Bronchial epithelial cell (primary cell): Measurements from ENCODE around the gene FBXL7. TPM values are rescaled to one million over a fixed set of nuclear protein-coding genes. Genes with fewer than 3 reads are reported as not detected.

Experiments
- DNase-seq: peaks from one replicate; pipeline ENCODE4 v3.0.0-alpha.2; 2010; ENCODE audit warnings: low read depth
- FAIRE-seq: peaks from 2 replicates; lab custom pipeline; 2011; peaks lifted over from hg19 to GRCh38; lab: Jason Lieb, UNC
- H3K27me3 ChIP-seq: 2 replicates; pipeline ENCODE4 v1.5.1; 2011; ENCODE audit warnings: low read length; ENCODE audit not compliant: control insufficient read depth, insufficient read depth
- H3K36me3 ChIP-seq: 2 replicates; pipeline ENCODE4 v1.5.1; 2011; ENCODE audit warnings: low read length; ENCODE audit not compliant: control insufficient read depth, insufficient read depth
- H3K4me3 ChIP-seq: 2 replicates; pipeline ENCODE4 v1.5.1; 2011; ENCODE audit warnings: mild to moderate bottlenecking, low read depth, low read length, control low read depth
- total RNA-seq: library from RNA; depleted of rRNA; stranded (reverse); fragments of >200 nt; gene quantifications from 2 replicates; pipeline ENCODE4 v1.2.1, GENCODE V29; 2014
- TF ChIP-seq, protein P1 (sequence below): IDR thresholded peaks from 2 replicates; pipeline ENCODE4 v1.5.1; 2011; ENCODE audit warnings: mild to moderate bottlenecking, moderate library complexity, low read length, control low read depth, inconsistent platforms; ENCODE audit not compliant: insufficient read depth, severe bottlenecking

The FBXL7 gene
- total RNA-seq, 1 donor from 2014 or later = 0.26 TPM

DNA sequence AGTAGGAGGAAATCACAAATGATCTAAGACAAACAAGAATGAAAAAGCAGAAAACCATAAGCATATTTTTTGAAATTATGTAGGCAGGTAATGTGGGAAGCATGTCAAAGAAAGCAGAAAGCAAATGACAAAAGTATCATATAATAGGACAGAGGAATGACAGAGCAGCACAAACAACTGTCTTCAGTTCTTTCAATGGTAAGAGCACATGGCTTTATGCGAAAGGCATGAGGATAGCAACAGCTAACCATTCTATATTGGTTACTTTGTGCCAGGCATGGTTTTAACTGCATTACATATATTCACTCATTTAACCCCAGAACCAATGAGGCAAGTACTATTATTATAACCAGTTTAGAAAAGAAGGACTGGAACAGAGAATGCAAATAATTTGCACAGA is 137.4 kb downstream of the FBXL7 start:
- Histone ChIP-seq H3K4me3 (no peak overlapping the region), H3K27me3 (no peaks in the 10 kb centered on the region), H3K36me3 (no peaks in the 10 kb centered on the region)
- TF ChIP-seq, protein P1, sequence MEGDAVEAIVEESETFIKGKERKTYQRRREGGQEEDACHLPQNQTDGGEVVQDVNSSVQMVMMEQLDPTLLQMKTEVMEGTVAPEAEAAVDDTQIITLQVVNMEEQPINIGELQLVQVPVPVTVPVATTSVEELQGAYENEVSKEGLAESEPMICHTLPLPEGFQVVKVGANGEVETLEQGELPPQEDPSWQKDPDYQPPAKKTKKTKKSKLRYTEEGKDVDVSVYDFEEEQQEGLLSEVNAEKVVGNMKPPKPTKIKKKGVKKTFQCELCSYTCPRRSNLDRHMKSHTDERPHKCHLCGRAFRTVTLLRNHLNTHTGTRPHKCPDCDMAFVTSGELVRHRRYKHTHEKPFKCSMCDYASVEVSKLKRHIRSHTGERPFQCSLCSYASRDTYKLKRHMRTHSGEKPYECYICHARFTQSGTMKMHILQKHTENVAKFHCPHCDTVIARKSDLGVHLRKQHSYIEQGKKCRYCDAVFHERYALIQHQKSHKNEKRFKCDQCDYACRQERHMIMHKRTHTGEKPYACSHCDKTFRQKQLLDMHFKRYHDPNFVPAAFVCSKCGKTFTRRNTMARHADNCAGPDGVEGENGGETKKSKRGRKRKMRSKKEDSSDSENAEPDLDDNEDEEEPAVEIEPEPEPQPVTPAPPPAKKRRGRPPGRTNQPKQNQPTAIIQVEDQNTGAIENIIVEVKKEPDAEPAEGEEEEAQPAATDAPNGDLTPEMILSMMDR = no peak
- FAIRE-seq (no peak), DNase-seq (no peak)

DNA sequence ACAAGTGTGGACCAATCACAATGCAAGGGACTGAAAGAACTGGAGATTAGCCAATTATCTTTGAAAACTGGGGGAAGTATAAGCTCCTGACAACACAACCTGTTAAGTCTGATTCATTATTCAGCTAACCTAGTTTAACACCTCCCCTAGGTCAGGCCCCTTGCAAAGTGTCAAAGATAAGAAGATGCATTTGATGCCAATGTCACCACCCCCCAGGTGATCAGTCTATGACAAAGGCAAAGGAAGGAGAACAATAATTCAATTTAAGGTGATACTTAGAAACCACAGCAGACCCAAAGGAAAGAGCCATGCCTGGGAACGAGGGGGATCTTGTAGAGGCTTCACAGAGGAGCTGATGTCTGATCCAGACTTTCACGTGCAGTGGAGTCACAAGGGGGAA is 137.9 kb downstream of the FBXL7 start:
- Histone ChIP-seq H3K4me3 (no peak overlapping the region), H3K27me3 (no peaks in the 10 kb centered on the region), H3K36me3 (no peaks in the 10 kb centered on the region)
- no peak for FAIRE-seq
- TF ChIP-seq, protein P1 = no peak
- DNase-seq = no peak

DNA sequence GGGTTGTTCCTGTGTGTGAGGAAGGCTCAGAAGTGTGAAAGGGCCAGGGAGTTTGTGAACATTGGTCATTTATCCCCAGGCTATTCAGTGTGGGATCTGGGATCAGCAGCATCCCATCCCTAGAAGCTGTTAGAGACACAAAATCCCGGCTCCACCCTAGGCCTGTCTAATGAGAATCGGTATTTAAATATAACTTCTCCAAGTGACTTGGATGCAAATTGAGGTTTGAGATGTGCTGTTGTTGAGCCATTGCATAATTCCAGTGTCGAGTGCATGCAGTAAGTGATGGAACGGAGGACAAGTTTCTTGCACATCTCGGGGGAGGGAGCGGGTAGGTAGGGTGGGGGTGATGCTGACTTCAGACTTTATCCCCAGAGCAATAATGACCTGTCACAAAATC is 138.3 kb downstream of the FBXL7 start:
- Histone ChIP-seq H3K27me3 (no peaks in the 10 kb centered on the region), H3K36me3 (no peaks in the 10 kb centered on the region), H3K4me3 (no peak overlapping the region)
- FAIRE-seq (no peak), DNase-seq (no peak)
- TF ChIP-seq, protein P1 = no peak

DNA sequence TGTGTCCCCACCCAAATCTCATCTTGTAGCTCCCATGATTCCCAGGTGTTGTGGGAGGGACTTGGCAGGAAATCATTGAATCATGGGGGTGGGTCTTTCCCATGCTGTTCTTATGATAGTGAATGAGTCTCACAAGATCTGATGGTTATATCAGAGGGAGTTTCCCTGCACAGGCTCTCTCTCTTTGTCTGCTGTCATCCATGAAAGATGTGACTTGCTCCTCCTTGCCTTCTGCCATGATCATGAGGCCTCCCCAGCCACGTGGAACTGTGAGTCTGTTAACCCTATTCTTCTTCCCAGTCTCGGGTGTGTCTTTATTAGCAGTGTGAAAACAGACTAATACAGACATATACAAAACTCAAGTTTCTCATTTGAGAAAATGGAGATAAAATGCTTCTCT is 139.3 kb downstream of the FBXL7 start:
- no peaks in the 10 kb centered on the region for H3K36me3 ChIP-seq
- TF ChIP-seq, protein P1 = no peak
- no peak overlapping the region for H3K4me3 ChIP-seq
- DNase-seq (no peak), FAIRE-seq (no peak)
- H3K27me3 ChIP-seq = no peaks in the 10 kb centered on the region

DNA sequence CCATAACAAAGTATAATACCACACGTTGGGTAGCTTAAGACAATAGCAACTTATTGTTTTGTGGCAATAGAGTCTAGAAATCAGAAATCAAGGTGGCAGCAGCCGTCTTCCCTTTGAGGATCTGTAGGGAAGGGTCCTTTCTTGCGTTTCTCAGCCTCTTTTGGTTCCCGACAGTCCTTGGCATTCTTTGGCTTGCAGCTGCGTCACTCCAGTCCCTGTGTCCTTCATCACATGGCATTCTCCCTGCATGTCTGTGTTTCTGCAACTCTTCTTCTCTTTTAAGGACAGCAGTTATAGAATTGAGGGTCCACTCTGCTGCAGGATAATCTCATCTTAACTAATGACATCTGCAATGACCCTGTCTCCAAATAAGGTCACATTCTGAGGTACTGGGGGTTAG is 140.1 kb downstream of the FBXL7 start:
- no peak for FAIRE-seq
- Histone ChIP-seq H3K27me3 (no peaks in the 10 kb centered on the region), H3K4me3 (no peak overlapping the region), H3K36me3 (no peaks in the 10 kb centered on the region)
- DNase-seq = no peak
- TF ChIP-seq, protein P1 = no peak

DNA sequence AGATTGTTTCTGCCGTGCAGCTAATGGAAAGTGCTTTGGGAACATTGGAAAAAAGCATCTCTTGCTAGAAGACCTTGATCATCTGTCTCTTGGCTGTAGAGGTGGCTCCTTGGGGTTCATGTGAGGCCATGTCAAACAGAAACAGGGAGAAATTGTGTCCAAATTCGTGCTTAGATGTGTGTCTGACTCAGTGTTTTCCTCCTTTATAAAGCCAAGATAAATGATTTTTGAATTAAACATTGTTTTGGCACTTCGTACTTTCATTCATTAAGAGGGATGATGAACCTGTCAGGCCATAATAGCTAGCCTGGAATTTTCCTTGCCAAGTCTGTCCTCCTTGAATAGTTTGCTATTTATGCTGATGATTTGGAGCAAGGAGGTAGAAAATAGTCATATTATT is 143.8 kb downstream of the FBXL7 start:
- no peak for FAIRE-seq
- TF ChIP-seq, protein P1 = no peak

More for the DNA sequence above, 143.8 kb downstream of the FBXL7 start:
- no peak for DNase-seq
- Histone ChIP-seq H3K4me3 (no peak overlapping the region), H3K36me3 (no peaks in the 10 kb centered on the region), H3K27me3 (no peaks in the 10 kb centered on the region)
